Ecto neural progenitor cell (in vitro differentiated cells): Measurements from ENCODE around the gene RNMT.

Experiments used
- DNase-seq: peaks from one replicate; pipeline ENCODE4 v3.0.0-alpha.2; 2018; ENCODE audit warnings: low spot score

Gene RNMT

DNA sequence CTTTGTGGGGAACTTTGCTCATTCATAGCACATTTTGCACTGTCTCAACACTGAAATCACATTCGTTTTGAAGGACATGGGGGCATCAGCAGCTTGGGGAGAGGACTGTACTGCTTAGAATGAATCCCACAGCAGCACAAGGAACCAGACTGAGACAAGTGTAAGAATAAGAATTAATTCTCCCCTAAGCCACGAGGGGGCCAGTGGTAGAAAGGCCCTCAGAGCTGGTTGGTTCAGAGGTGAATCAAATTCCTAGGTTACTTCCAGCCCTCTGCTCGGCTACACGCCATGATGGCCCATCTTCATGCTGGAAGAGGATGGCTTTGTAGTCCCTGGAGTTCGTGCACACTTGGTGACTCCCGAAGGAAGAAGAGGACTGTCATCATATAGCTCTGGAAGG lies 85.5 kb downstream of the RNMT start:
- no peak for DNase-seq

DNA sequence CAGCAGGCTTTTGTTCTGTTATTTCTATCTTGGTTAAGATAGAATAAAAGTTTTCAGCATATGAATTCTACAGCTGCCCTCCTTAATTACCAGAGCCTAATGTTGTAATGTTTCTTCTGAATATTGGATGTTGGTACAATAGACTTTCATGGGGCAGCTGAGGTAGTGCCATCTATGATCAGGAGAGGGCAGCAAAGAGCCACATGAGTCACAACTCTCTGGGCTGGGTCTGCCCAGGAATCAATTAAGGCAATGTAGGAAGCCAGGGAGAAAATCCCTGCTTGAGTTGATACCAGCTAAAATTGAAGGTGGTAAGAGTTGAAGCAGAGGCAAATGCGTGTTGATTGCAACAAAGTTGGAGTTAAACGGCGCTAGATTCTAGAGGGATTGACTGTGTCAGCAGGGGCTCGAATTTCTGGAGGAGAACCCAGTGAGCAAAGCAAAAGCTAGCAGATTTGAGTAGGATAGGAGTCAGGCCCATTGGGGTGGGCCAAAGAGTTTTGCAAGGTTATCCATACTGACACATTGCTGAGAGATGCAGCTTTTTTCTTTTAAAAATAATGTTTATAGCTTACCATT lies 86.9 kb downstream of the RNMT start:
- peak; percentile 70 for DNase-seq
